Omental fat pad (tissue), 4 donors: Measurements from ENCODE around the gene IL1B. TPM values are rescaled to one million over a fixed set of nuclear protein-coding genes. Genes with fewer than 3 reads are reported as not detected.
"Not testable (repeated sequence)": the region's sequence is repeated elsewhere in the genome, so short reads cannot be mapped to it uniquely, and the experiment has no call there.

Experiments
- ATAC-seq: fragments of 150-250 bp; one replicate; pipeline ENCODE4 v1.9.1; 2016; ENCODE audit warnings: mild to moderate bottlenecking, moderate library complexity; ENCODE audit not compliant: low FRiP score
- DNase-seq: peaks from one replicate; pipeline ENCODE4 v3.0.0-alpha.2; 2019; ENCODE audit warnings: low spot score
- total RNA-seq, 4 donors: library from RNA; depleted of rRNA; stranded (reverse); fragments of >200 nt; gene quantifications; one replicate each; pipeline ENCODE4 v1.1.0, GENCODE V29; 2016
- TF ChIP-seq, protein P1 (sequence below), 3 donors: fragments of 450-650 bp; IDR thresholded peaks; one replicate each; pipeline ENCODE4 v1.5.1; 2016 to 2017; ENCODE audit warnings: antibody characterized with exemption in 3 of 3, mild to moderate bottlenecking in 3 of 3, moderate library complexity in 2 of 3

The IL1B gene
- total RNA-seq, 4 donors from 2014 or later: 2.6 to 50.5 (median 7.3) TPM

- TF ChIP-seq, protein P1, sequence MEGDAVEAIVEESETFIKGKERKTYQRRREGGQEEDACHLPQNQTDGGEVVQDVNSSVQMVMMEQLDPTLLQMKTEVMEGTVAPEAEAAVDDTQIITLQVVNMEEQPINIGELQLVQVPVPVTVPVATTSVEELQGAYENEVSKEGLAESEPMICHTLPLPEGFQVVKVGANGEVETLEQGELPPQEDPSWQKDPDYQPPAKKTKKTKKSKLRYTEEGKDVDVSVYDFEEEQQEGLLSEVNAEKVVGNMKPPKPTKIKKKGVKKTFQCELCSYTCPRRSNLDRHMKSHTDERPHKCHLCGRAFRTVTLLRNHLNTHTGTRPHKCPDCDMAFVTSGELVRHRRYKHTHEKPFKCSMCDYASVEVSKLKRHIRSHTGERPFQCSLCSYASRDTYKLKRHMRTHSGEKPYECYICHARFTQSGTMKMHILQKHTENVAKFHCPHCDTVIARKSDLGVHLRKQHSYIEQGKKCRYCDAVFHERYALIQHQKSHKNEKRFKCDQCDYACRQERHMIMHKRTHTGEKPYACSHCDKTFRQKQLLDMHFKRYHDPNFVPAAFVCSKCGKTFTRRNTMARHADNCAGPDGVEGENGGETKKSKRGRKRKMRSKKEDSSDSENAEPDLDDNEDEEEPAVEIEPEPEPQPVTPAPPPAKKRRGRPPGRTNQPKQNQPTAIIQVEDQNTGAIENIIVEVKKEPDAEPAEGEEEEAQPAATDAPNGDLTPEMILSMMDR (IDR thresholded peaks at IDR 0.05): no peak
- no peak for ATAC-seq
- peak; percentile 66 for DNase-seq
These were observed 32.8 kb upstream of the IL1B start for GRCh38 chr2:112869258-112869842.

GRCh38 chr2:112867701-112868631 is 31.4 kb upstream of the IL1B start:
- DNase-seq (no peak), ATAC-seq (no peak)
- TF ChIP-seq, protein P1 (IDR thresholded peaks at IDR 0.05): no peak

DNA sequence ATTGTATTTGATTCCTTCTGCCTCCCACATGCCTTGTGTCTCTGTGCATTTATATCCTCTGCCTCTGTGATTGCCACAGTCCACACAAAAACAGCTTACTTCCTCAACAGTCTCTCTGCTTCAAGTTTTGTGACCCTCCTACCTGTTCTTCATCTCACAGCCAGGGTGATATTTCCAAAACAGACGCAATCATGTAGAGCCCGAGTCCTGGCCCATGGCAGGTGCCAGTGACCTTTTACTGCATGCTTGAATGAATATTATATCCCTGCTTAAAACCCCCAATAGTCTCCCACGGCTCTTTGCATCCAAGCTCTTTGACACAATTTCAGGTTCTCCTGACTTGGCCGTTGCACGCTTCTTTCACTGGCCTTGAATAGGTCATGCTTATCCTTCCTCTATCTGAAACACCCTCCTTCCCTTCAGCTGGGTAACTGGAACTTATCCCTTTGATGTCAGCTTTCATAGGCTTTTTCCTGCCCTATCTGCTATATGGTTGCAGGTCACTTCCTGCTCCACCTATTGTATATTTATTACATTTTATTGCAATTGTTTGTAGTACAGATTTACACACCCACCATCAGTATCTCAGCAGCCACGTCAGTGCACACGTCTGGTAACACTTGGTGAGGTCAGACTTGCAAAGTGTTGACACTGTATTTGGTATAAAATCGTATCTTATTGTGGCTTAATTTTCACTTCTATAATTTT is 29.7 kb upstream of the IL1B start:
- ATAC-seq (no peak), DNase-seq (no peak)
- TF ChIP-seq, protein P1 (IDR thresholded peaks at IDR 0.05): no peak

DNA sequence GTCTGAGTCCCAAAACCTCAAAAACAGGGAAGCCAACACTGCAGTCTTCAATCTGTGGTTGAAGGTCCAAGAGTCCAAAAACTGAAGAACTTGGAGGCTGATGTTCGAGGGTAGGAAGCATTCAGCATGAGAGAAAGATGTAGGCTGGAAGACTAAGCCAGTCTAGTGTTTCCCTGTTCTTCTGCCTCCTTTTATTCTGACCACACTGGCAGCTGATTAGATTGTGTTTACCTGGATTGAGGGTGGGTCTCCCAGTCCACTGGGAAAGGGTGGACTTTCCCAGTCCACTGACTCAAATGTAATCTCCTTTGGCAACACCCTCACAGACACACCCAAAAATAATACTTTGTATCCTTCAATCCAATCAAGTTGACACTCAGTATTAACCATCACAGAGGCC is 27.5 kb upstream of the IL1B start:
- TF ChIP-seq, protein P1 (IDR thresholded peaks at IDR 0.05): no peak
- no peak for DNase-seq
- ATAC-seq: no peak

DNA sequence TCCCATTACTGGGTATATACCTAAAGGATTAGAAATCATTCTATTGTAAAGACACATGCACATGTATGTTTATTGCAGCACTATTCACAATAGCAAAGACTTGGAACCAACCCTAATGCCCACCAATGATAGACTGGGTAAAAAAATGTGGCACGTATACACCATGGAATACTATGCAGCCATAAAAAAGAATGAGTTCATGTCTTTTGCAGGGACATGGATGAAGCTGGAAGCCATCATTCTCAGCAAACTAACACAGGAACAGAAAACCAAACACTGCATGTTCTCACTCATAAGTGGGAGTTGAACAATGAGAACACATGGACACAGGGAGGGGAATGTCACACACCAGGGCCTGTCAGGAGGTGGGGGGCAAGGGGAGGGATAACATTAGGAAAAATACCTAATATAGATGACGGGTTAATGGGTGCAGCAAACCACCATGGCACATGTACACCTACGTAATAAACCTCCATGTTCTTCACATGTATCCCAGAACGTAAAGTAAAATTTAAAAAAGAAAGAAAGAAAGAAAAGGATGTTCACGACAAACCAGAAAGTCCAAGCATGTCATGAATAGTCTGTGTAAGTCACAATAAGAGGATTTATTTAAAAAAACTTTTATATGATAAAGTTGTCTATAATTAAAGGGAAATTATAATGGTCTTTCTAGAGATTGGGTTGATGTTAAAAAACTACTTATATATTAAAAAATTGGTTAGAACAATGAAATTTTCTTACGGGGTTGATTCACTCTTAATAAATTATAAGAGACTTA is 23.0 kb upstream of the IL1B start:
- not testable (repeated sequence) for DNase-seq, ATAC-seq

DNA sequence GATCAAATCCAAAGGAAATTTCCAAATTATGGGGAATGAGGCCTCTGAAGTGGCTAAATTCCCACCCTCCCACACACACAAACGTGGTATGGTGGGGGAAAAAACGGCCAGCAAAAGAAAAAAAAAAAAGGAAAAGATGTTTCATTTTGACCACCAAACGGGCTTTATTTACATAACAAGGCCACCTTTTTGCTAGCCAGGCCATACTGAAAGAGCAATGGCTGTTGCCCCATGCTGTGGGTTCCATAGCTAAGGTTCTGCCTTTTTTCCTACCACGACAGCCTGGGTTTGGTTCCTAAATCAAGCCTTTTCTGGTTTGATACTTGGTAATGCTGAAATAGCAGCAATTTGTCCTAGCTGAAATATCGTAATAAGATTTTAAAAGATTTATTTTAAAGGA is 14.0 kb upstream of the IL1B start:
- ATAC-seq (no peak), DNase-seq (no peak)
- TF ChIP-seq, protein P1 (IDR thresholded peaks at IDR 0.05): no peak

DNA sequence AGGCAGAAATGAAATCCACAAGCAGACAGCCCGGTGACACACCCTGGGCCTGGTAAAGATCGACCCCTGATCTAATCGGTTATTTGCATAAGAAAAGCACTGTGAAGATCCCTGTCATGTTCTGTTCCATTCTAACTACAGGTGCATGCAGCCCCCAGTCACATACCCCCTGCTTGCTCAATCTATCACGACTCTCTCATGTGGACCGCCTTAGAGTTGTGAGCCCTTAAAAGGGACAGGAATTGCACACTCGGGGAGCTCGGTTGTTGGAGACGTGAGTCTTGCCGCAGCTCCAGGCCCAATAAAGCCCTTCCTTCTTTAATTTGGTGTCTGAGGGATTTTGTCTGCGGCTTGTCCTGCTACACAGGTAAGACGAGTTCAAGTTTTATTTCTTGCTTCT is 13.4 kb upstream of the IL1B start:
- DNase-seq (no peak), ATAC-seq (no peak)
- TF ChIP-seq, protein P1 (IDR thresholded peaks at IDR 0.05): no peak
